ENCODE measurements around the gene FAM53B.

FAM53B gene

GRCh38 chr10:124609698-124610097 is 134.5 kb downstream of the FAM53B start:
- H3K27ac ChIP-seq: no peak overlapping the region
- no peak for TF ChIP-seq ZFX (IDR thresholded peaks at IDR 0.05; ENCODE audit: borderline replicate concordance)
- TF ChIP-seq, protein P1, sequence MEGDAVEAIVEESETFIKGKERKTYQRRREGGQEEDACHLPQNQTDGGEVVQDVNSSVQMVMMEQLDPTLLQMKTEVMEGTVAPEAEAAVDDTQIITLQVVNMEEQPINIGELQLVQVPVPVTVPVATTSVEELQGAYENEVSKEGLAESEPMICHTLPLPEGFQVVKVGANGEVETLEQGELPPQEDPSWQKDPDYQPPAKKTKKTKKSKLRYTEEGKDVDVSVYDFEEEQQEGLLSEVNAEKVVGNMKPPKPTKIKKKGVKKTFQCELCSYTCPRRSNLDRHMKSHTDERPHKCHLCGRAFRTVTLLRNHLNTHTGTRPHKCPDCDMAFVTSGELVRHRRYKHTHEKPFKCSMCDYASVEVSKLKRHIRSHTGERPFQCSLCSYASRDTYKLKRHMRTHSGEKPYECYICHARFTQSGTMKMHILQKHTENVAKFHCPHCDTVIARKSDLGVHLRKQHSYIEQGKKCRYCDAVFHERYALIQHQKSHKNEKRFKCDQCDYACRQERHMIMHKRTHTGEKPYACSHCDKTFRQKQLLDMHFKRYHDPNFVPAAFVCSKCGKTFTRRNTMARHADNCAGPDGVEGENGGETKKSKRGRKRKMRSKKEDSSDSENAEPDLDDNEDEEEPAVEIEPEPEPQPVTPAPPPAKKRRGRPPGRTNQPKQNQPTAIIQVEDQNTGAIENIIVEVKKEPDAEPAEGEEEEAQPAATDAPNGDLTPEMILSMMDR (IDR thresholded peaks at IDR 0.05): no peak

- TF ChIP-seq ZFX (IDR thresholded peaks at IDR 0.05; ENCODE audit: borderline replicate concordance): no peak
- TF ChIP-seq, protein P1 (IDR thresholded peaks at IDR 0.05): no peak
- no peak overlapping the region for H3K27ac ChIP-seq
Measured at GRCh38 chr10:124608093-124608721, 136.0 kb downstream of the FAM53B start.

GRCh38 chr10:124607693-124608092 is 136.5 kb downstream of the FAM53B start:
- no peak overlapping the region for H3K27ac ChIP-seq
- TF ChIP-seq, protein P1 (IDR thresholded peaks at IDR 0.05): no peak
- no peak for TF ChIP-seq ZFX (IDR thresholded peaks at IDR 0.05; ENCODE audit: borderline replicate concordance)

- TF ChIP-seq, protein P1 (IDR thresholded peaks at IDR 0.05): no peak
- no peak for TF ChIP-seq ZFX (IDR thresholded peaks at IDR 0.05; ENCODE audit: borderline replicate concordance)
- H3K27ac ChIP-seq: no peak overlapping the region
Measured at GRCh38 chr10:124606822-124607221, 137.4 kb downstream of the FAM53B start.

GRCh38 chr10:124605856-124606812 is 138.0 kb downstream of the FAM53B start:
- no peak overlapping the region for H3K27ac ChIP-seq
- TF ChIP-seq, protein P1 (IDR thresholded peaks at IDR 0.05): no peak
- no peak for TF ChIP-seq ZFX (IDR thresholded peaks at IDR 0.05; ENCODE audit: borderline replicate concordance)

- H3K27ac ChIP-seq: no peak overlapping the region
- TF ChIP-seq, protein P1 (IDR thresholded peaks at IDR 0.05): no peak
- TF ChIP-seq ZFX (IDR thresholded peaks at IDR 0.05; ENCODE audit: borderline replicate concordance): no peak
Measured at GRCh38 chr10:124605481-124605855, 138.7 kb downstream of the FAM53B start.

DNA sequence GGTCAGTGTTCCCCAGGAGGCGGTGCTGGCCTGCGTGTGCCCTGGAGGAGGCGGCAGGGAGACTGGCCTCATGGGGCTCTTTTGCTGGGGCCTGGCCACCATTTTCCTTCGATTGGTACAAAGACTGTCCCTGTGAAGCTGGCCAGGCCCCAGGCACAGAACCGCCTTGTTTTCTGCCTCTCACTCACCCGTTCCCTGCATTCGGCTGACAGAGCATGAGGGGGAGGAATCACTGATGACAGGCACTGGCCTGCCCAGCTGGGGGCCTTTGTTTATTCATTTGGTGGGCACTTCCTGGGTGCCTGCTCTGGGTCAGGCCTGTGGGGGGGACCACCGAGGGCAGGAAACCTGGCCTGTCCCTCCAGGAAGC is 139.2 kb downstream of the FAM53B start:
- no peak overlapping the region for H3K27ac ChIP-seq
- TF ChIP-seq ZFX (IDR thresholded peaks at IDR 0.05; ENCODE audit: borderline replicate concordance): no peak
- TF ChIP-seq, protein P1 (IDR thresholded peaks at IDR 0.05): no peak

All from 22Rv1 (cell line).